K562 (cell line): ENCODE measurements around the gene ARHGEF17. TPM values are rescaled to one million over a fixed set of nuclear protein-coding genes. Genes with fewer than 3 reads are reported as not detected.

Experiments
- ATAC-seq: fragments of 200-7000 bp; cut with Tn5 transposase; 3 replicates; pipeline ENCODE4 v1.9.1; 2020; ENCODE audit warnings: moderate library complexity
- BruUV-seq: library from RNA; stranded (reverse); fragments of 400-500 nt; replicated peaks from 2 replicates; lab custom pipeline; 2021; lab: Mats Ljungman, UMichigan
- CTCF ChIA-PET: fragments of 300-600 bp; formaldehyde crosslinking; extraction: SDS; loops from one replicate; lab custom pipeline; 2021; ENCODE audit warnings: low intra/inter-chr PET ratio; lab: Yijun Ruan, JAX
- POLR2A ChIA-PET: fragments of 300-600, 350-650 bp; sonication (Branson Sonifier 250); formaldehyde crosslinking; extraction: SDS; loops from one replicate; lab custom pipeline; 2021; ENCODE audit warnings: antibody characterized with exemption, inconsistent platforms; lab: Yijun Ruan, JAX
- DNase-seq, 4 experiments: peaks; one replicate each; pipeline versions ENCODE4 v3.0.0 to v3.0.0-alpha.2; 2011 to 2018; ENCODE audit warnings: low spot score in 3 of 4, mixed read lengths in 3 of 4; ENCODE audit errors: extremely low read depth in 1 of 4
- FAIRE-seq: peaks from 2 replicates; lab custom pipeline; 2011; peaks lifted over from hg19 to GRCh38; lab: Jason Lieb, UNC
- H2AFZ ChIP-seq: 2 replicates; pipeline ENCODE4 v1.6.0; 2011; ENCODE audit warnings: low read depth, low read length, control low read depth, inconsistent platforms
- H3K27ac ChIP-seq: fragments of 200-600 bp; 3 replicates; pipeline ENCODE4 v1.8.0; 2011; ENCODE audit warnings: low read depth, mild to moderate bottlenecking, control low read depth, inconsistent platforms, low read length, moderate library complexity, mixed read lengths; ENCODE audit errors: extremely low read depth
- H3K27me3 ChIP-seq, 2 experiments: fragments of 300-600 bp in 1 of 2; 2 replicates in 1 of 2; 3 replicates in 1 of 2; pipeline versions ENCODE4 v1.6.0 to v1.8.0; 2011; ENCODE audit warnings: inconsistent platforms in 2 of 2, low read length in 2 of 2, mild to moderate bottlenecking in 1 of 2, mixed read lengths in 1 of 2, moderate library complexity in 1 of 2; ENCODE audit not compliant: control insufficient read depth in 2 of 2, insufficient read depth in 2 of 2
- H3K36me3 ChIP-seq: fragments of 300-600 bp; 3 replicates; pipeline ENCODE4 v1.8.0; 2011; ENCODE audit warnings: mild to moderate bottlenecking, low read length, inconsistent platforms; ENCODE audit not compliant: control insufficient read depth, insufficient read depth
- H3K4me1 ChIP-seq, 2 experiments: fragments of 200-600 bp in 1 of 2; replicated peaks in 1 of 2; 2 replicates in 1 of 2; 3 replicates in 1 of 2; pipeline versions ENCODE4 v1.5.1 to v1.8.0; 2011; ENCODE audit warnings: inconsistent platforms in 2 of 2, low read length in 2 of 2, mild to moderate bottlenecking in 1 of 2, mixed read lengths in 1 of 2, moderate library complexity in 1 of 2; ENCODE audit not compliant: control insufficient read depth in 2 of 2, insufficient read depth in 2 of 2
- H3K4me2 ChIP-seq: 2 replicates; pipeline ENCODE4 v1.6.1; 2011; ENCODE audit warnings: low read length, control low read depth, inconsistent platforms, mixed read lengths; ENCODE audit not compliant: insufficient read depth
- H3K4me3 ChIP-seq: fragments of 200-600 bp; sonication (generic), shearing (Covaris generic); 2 replicates; pipeline ENCODE4 v1.5.1; 2016; ENCODE audit warnings: control low read depth, inconsistent platforms
- H3K79me2 ChIP-seq: fragments of 200-600 bp; 3 replicates; pipeline ENCODE4 v1.8.0; 2011; ENCODE audit warnings: low read length, inconsistent platforms; ENCODE audit not compliant: control insufficient read depth, insufficient read depth
- H3K9ac ChIP-seq, 2 experiments: 2 replicates each; pipeline versions ENCODE4 v1.6.0 to v1.6.1; 2011; ENCODE audit warnings: low read depth in 2 of 2, low read length in 2 of 2, control low read depth in 1 of 2, inconsistent platforms in 1 of 2, mild to moderate bottlenecking in 1 of 2, mixed read lengths in 1 of 2; ENCODE audit not compliant: insufficient read depth in 1 of 2
- H3K9me1 ChIP-seq: one replicate; pipeline ENCODE4 v1.6.0; 2011; ENCODE audit warnings: inconsistent platforms, mild to moderate bottlenecking, low read length, moderate library complexity; ENCODE audit not compliant: control insufficient read depth, insufficient read depth
- H3K9me3 ChIP-seq: replicated peaks from 2 replicates; pipeline ENCODE4 v1.5.1; 2011; ENCODE audit warnings: low read depth, low read length, inconsistent platforms; ENCODE audit not compliant: control insufficient read depth, insufficient read depth
- H4K20me1 ChIP-seq: replicated peaks from 2 replicates; pipeline ENCODE4 v1.6.1; 2011; ENCODE audit warnings: low read length, inconsistent platforms, mixed read lengths; ENCODE audit not compliant: control insufficient read depth, insufficient read depth
- DEAF1 ChIP-seq: fragments of 450-650 bp; formaldehyde crosslinking; IDR thresholded peaks from 2 replicates; pipeline ENCODE4 v1.4.0; 2020; ENCODE audit warnings: mild to moderate bottlenecking, moderate library complexity
- DIDO1 ChIP-seq: fragments of 450-650 bp; IDR thresholded peaks from 2 replicates; pipeline ENCODE4 v1.6.1; 2016; ENCODE audit warnings: low read depth, missing biosample characterization, missing genetic modification characterization
- FOS ChIP-seq: IDR thresholded peaks from 3 replicates; pipeline ENCODE4 v1.6.1; 2011; ENCODE audit not compliant: insufficient read length; ENCODE audit errors: extremely low read depth
- MTA1 ChIP-seq: fragments of 450-650 bp; IDR thresholded peaks from 2 replicates; pipeline ENCODE4 v1.6.1; 2017; ENCODE audit warnings: borderline replicate concordance
- NONO ChIP-seq, 2 experiments: fragments of 200-400 bp in 1 of 2; fragments of 450-650 bp in 1 of 2; formaldehyde crosslinking in 1 of 2; IDR thresholded peaks; 2 replicates each; pipeline ENCODE4 v1.6.1; 2017; ENCODE audit warnings: low read depth in 2 of 2, mild to moderate bottlenecking in 2 of 2, moderate library complexity in 2 of 2, low read length in 1 of 2
- SRSF1 ChIP-seq: fragments of 200-400 bp; formaldehyde crosslinking; IDR thresholded peaks from 2 replicates; pipeline ENCODE4 v1.6.1; 2017; ENCODE audit warnings: mild to moderate bottlenecking, low read depth, low read length, moderate library complexity
- STAT5B ChIP-seq: fragments of 250-450 bp; sonication (Bioruptor Pico); IDR thresholded peaks from 2 replicates; pipeline ENCODE4 v1.8.0; 2021; ENCODE audit warnings: mild to moderate bottlenecking, inconsistent platforms
- TRIM28 ChIP-seq: fragments of 450-650 bp; IDR thresholded peaks from 2 replicates; pipeline ENCODE4 v1.6.1; 2017
- ZFPM2 ChIP-seq: fragments of 250-450 bp; sonication (Bioruptor Pico); IDR thresholded peaks from 2 replicates; pipeline ENCODE4 v1.5.1; 2022; ENCODE audit warnings: mild to moderate bottlenecking
- ZNF77 ChIP-seq: fragments of 250-450 bp; sonication (Bioruptor Pico); IDR thresholded peaks from 2 replicates; pipeline ENCODE4 v1.5.0; 2020
- WGBS: fragments of 100-300 bp; shearing (Covaris generic); methylation state at CpG from one replicate; pipeline ENCODE4 v1.1.6; 2016; ENCODE audit warnings: low coverage, mixed read lengths; ENCODE audit not compliant: insufficient coverage; ENCODE audit errors: missing lambda C conversion rate; 5-methylcytosine and 5-hydroxymethylcytosine counted together
- in situ Hi-C: fragments of 300-500 bp; cut with MboI; formaldehyde crosslinking; loops from 4 replicates; pipeline ENCODE4 v1.15.0; 2018; ENCODE audit warnings: inconsistent platforms, mixed read lengths
- intact Hi-C: fragments of 100-400 bp; cut with micrococcal nuclease; formaldehyde crosslinking; loops from 2 replicates; pipeline ENCODE4 v1.14.2; 2022
- polyA plus RNA-seq, 8 experiments: library from polyadenylated mRNA; depleted of rRNA in 4 of 8; stranded (reverse) in 5 of 8; unstranded in 3 of 8; fragments of >200 nt; fragmentation: Nextera tagmentation in 2 of 8; fragmentation: Illumina TruSeq in 1 of 8; extraction: Ambion mirVana in 2 of 8; extraction: Trizol in 1 of 8; gene quantifications; 2 replicates each; pipeline versions ENCODE4 v1.2.1 to v1.2.3, GENCODE V29; 2011 to 2014; ENCODE audit warnings: inconsistent platforms in 1 of 8, missing spikeins in 1 of 8
- total RNA-seq, 7 experiments: library from RNA; depleted of rRNA in 6 of 7; stranded (reverse); fragments of >200 nt in 6 of 7; fragmentation: Illumina TruSeq in 2 of 7; extraction: Trizol in 2 of 7; gene quantifications; 2 replicates each; pipeline versions ENCODE4 v1.2.1 to v1.2.3, GENCODE V29; 2011 to 2021; ENCODE audit warnings: low replicate concordance in 1 of 7

The ARHGEF17 gene
- total and polyA plus RNA-seq, 9 of the 15 experiments (the other 6 are each of a cell fraction or from before 2014, with no cell fraction given) = 0.04 to 0.68 (median 0.10) TPM; not detected in 2

GRCh38 chr11:73348838-73349237 lies 40.8 kb downstream of the ARHGEF17 start:
- BruUV-seq = no TSS peak
- 1% methylated on average over 5 of the region's 5 CpGs for WGBS

More at GRCh38 chr11:73348838-73349237, 40.8 kb downstream of the ARHGEF17 start:
- no peak for ATAC-seq
- no peak overlapping the region for H3K27ac ChIP-seq
- H2AFZ ChIP-seq = no peak overlapping the region
- H3K9ac ChIP-seq = peak overlapping the region in 1 of 2 experiments; percentile 42; a peak in 1 of 4 replicates
- H3K9me3 ChIP-seq = no peaks in the 10 kb centered on the region
- no peaks in the 10 kb centered on the region for H3K36me3 ChIP-seq
- in situ Hi-C loops = no loop called here
- H3K9me1 ChIP-seq = no peaks in the 10 kb centered on the region
- TF ChIP-seq DIDO1 (tag) = no peak
- TF ChIP-seq MTA1 = no peak
- no peak for TF ChIP-seq SRSF1
- TF ChIP-seq STAT5B (CRISPR knock-in tag) = no peak
- TF ChIP-seq ZNF77 = no peak
- no peak for TF ChIP-seq DEAF1
- no peak for TF ChIP-seq TRIM28
- no peak for TF ChIP-seq NONO (IDR thresholded peaks at IDR 0.05; ENCODE audit: low read depth in 2 of 2, low read length in 1 of 2)
- no peak for TF ChIP-seq FOS
- no peak for TF ChIP-seq ZFPM2 (CRISPR knock-in tag)
- TF ChIP-seq, all 486 proteins: peak for 0
- ChIA-PET CTCF (interaction anchor here (3.7 kb wide), 1 partner anchor 44 kb away, joined by 51 read pairs; no protein-coding TSS in a partner anchor), POLR2A (interaction anchor here (0.9 to 1.0 kb wide), 2 partner anchors 10 to 12 kb away, joined by 3 to 5 read pairs; no protein-coding TSS in a partner anchor)
- peaks cover 9 to 43% of the 10 kb centered on the region in 2 experiments; a peak in 4 of 5 replicates for H3K27me3 ChIP-seq
- no peak overlapping the region for H3K4me2 ChIP-seq
- DNase-seq = no peak
- H3K4me3 ChIP-seq = no peak overlapping the region
- H3K79me2 ChIP-seq = no peaks in the 10 kb centered on the region
- H4K20me1 ChIP-seq = no peaks in the 10 kb centered on the region
- intact Hi-C loops = no loop called here
- H3K4me1 ChIP-seq = peaks cover 3 to 19% of the 10 kb centered on the region in 2 experiments; a peak in 3 of 5 replicates
- no peak for FAIRE-seq
